ENCODE results near the gene ZNF410. TPM values are rescaled to one million over a fixed set of nuclear protein-coding genes. Genes with fewer than 3 reads are reported as not detected.
"Not testable (repeated sequence)": the region's sequence is repeated elsewhere in the genome, so short reads cannot be mapped to it uniquely, and the experiment has no call there.

Gene ZNF410
- total and polyA plus RNA-seq, 8 donors = 13.3 to 24.2 (median 15.9) TPM

GRCh38 chr14:73887318-73887616, 608 bp downstream of the ZNF410 start:
- Histone ChIP-seq H3K4me1 (peaks cover 3 to 19% (median 9%) of the 10 kb centered on the region in 3 donors), H3K27me3 (no peaks in the 10 kb centered on the region), H3K27ac (peak overlapping the region; percentile 68 to 91 (median 86)), H3K9me3 (no peaks in the 10 kb centered on the region), H3K36me3 (no peaks in the 10 kb centered on the region), H3K4me3 (peak overlapping the region; percentile 64 to 97 (median 86))
- WGBS, 2 donors = 1% methylated on average over 7 of the region's 7 CpGs
- DNase-seq = no peak
- intact Hi-C loops (cut with DNase I) = no loop called here
- no peak for FAIRE-seq
- TF ChIP-seq CTCF (IDR thresholded peaks at IDR 0.05) = no peak
- ATAC-seq = no peak

- peak overlapping the region; percentile 64 to 97 (median 86) for H3K4me3 ChIP-seq
- no peaks in the 10 kb centered on the region for H3K36me3 ChIP-seq
- peaks cover 3 to 19% (median 9%) of the 10 kb centered on the region in 3 donors for H3K4me1 ChIP-seq
- WGBS, 2 donors = 8% methylated on average over 7 of the region's 7 CpGs
- no peak for TF ChIP-seq CTCF (IDR thresholded peaks at IDR 0.05)
- DNase-seq (no peak), ATAC-seq (no peak), FAIRE-seq (no peak)
- intact Hi-C loops (cut with DNase I) = no loop called here
- H3K9me3 ChIP-seq = no peaks in the 10 kb centered on the region
- H3K27me3 ChIP-seq = no peaks in the 10 kb centered on the region
- peak overlapping the region in 3 of 4 donors; percentile 81 to 91 (median 90) for H3K27ac ChIP-seq
Observed at GRCh38 chr14:73887694-73888459, 1.2 kb downstream of the ZNF410 start.

GRCh38 chr14:73888460-73888725, 1.7 kb downstream of the ZNF410 start:
- no peak for FAIRE-seq
- no peak for ATAC-seq
- 18 to 30% methylated on average over 3 of the region's 3 CpGs for WGBS, 2 donors
- no peaks in the 10 kb centered on the region for H3K27me3 ChIP-seq
- no peak for DNase-seq
- no peak overlapping the region for H3K27ac ChIP-seq
- TF ChIP-seq CTCF (IDR thresholded peaks at IDR 0.05) = no peak
- H3K4me3 ChIP-seq = peak overlapping the region in 1 of 4 donors; percentile 96
- H3K36me3 ChIP-seq = no peaks in the 10 kb centered on the region
- H3K9me3 ChIP-seq = no peaks in the 10 kb centered on the region
- peaks cover 3 to 19% (median 9%) of the 10 kb centered on the region in 3 donors for H3K4me1 ChIP-seq
- intact Hi-C loops (cut with DNase I) = no loop called here

- no peak for FAIRE-seq
- H3K27ac ChIP-seq = no peak overlapping the region
- TF ChIP-seq CTCF (IDR thresholded peaks at IDR 0.05) = no peak
Observed at GRCh38 chr14:73888971-73889370, 2.3 kb downstream of the ZNF410 start.

GRCh38 chr14:73889376-73889775, 2.7 kb downstream of the ZNF410 start:
- no peak for DNase-seq
- intact Hi-C loops (cut with DNase I) = no loop called here
- Histone ChIP-seq H3K9me3 (no peaks in the 10 kb centered on the region), H3K4me3 (no peak overlapping the region), H3K36me3 (peaks cover 0 to 4% (median under 1%) of the 10 kb centered on the region in 3 donors), H3K27me3 (no peaks in the 10 kb centered on the region), H3K27ac (no peak overlapping the region), H3K4me1 (peaks cover 3 to 19% (median 9%) of the 10 kb centered on the region in 3 donors)
- ATAC-seq = no peak
- TF ChIP-seq CTCF (IDR thresholded peaks at IDR 0.05) = no peak
- no peak for FAIRE-seq
- 82 to 85% methylated on average over 5 of the region's 5 CpGs for WGBS, 2 donors

More at GRCh38 chr14:73888971-73889370, 2.3 kb downstream of the ZNF410 start:
- 86 to 96% methylated on average over 2 of the region's 2 CpGs for WGBS, 2 donors
- intact Hi-C loops (cut with DNase I) = no loop called here
- Histone ChIP-seq H3K4me1 (peaks cover 3 to 19% (median 9%) of the 10 kb centered on the region in 3 donors), H3K27me3 (no peaks in the 10 kb centered on the region), H3K36me3 (no peaks in the 10 kb centered on the region), H3K9me3 (no peaks in the 10 kb centered on the region), H3K4me3 (no peak overlapping the region)
- DNase-seq (no peak), ATAC-seq (no peak)

GRCh38 chr14:73894180-73894687, 7.6 kb downstream of the ZNF410 start:
- H3K27me3 ChIP-seq; H3K27ac ChIP-seq; H3K4me1 ChIP-seq; H3K9me3 ChIP-seq; ATAC-seq; intact Hi-C loops (cut with DNase I); FAIRE-seq; H3K4me3 ChIP-seq; DNase-seq: not testable (repeated sequence)
- 87 to 92% methylated on average over 6 of the region's 6 CpGs for WGBS, 2 donors
- H3K36me3 ChIP-seq = peaks cover 0 to 46% (median 31%) of the 10 kb centered on the region in 3 donors

Measured in pancreas (tissue), 10 donors.